OCI-LY3 (cell line): ENCODE measurements around the gene ATP5ME.

Source experiments
- EZH2phosphoT487 ChIP-seq: fragments of 200-600 bp; shearing (Covaris generic); IDR thresholded peaks from 2 replicates; pipeline ENCODE4 v1.6.1; 2018; ENCODE audit warnings: antibody characterized with exemption, mixed run types, low read depth
- TF ChIP-seq, protein P1 (sequence below): fragments of 200-600, 300-600 bp; sonication (generic); IDR thresholded peaks from 2 replicates; pipeline ENCODE4 v1.5.1; 2014; ENCODE audit warnings: antibody characterized with exemption, low read length, low read depth

DNA sequence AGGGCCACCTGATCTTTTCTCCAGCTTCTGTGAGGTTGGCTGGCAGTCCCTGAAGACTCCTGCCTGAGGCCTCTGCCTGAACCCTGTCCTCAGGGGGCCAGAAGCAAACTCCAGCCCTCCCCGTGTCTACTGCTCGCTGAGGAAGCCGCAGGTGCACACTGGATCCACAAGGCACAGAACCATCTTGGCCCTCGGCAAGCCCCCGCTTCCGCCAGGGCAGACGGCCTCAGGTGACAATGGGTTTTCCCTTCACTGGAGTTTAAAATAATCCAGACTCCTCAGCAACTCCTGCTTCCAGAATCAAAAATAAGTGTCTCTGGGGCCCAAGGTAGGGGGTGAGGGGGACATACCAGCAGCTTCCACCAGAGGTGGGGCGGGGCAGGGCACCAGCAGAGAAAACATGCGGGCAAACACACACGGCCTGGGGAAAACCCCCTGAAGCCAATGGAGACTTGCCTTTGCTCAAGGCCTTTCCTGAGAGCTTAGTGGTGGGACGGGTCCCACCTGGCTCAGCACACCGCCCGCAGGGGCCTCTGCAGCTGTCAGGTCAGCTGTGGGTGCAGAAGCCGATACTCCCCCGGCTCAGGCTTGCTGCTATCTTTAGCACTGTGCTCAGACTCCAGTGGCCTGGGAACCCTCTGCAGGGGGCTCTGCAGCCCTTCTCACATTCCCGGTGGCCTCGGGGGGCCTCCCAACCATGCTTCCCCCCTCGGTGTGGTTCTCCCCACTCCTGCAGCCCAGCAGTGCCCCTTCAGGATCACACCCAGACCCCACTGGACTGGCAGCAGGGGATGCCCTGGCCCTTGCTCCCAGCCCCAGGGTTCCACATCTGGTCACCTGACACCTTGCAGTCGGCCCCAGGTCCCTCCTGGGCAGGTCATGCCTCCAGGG lies 2.1 kb upstream of the ATP5ME start:
- TF ChIP-seq, protein P1, sequence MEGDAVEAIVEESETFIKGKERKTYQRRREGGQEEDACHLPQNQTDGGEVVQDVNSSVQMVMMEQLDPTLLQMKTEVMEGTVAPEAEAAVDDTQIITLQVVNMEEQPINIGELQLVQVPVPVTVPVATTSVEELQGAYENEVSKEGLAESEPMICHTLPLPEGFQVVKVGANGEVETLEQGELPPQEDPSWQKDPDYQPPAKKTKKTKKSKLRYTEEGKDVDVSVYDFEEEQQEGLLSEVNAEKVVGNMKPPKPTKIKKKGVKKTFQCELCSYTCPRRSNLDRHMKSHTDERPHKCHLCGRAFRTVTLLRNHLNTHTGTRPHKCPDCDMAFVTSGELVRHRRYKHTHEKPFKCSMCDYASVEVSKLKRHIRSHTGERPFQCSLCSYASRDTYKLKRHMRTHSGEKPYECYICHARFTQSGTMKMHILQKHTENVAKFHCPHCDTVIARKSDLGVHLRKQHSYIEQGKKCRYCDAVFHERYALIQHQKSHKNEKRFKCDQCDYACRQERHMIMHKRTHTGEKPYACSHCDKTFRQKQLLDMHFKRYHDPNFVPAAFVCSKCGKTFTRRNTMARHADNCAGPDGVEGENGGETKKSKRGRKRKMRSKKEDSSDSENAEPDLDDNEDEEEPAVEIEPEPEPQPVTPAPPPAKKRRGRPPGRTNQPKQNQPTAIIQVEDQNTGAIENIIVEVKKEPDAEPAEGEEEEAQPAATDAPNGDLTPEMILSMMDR = no peak
- TF ChIP-seq EZH2phosphoT487 = no peak
